ACHN (cell line): ENCODE data around the gene CADPS2.

Experiments
- DNase-seq: peaks from one replicate; pipeline ENCODE4 v3.0.0-alpha.2; 2015
- in situ Hi-C: cut with HindIII; loops from 2 replicates; pipeline ENCODE4 v1.10.0; 2017; ENCODE audit warnings: low sequenced_read_pairs, low pct_ligation_motif_present, low pct_unique_long_range_greater_than_20kb

The CADPS2 gene

DNA sequence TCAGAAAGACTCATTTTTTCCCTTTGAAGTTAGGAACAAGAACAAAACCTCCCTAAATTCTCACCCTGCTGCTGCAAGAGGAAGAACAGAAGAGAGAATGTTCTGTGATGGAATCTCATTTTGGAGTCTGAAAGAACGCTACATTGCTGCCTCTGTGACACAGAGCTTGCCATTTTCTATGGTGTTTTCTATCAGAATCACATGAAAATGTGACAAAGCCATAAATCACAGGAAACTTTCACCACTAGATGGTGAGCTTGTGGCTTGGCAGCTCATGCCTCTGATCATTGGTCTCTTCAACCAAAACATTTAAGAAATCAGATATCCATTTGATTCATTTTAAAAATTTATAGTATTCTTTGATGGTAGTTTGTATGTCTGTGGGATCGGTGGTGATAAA is 82.9 kb downstream of the CADPS2 start:
- DNase-seq: peak; percentile 66
- in situ Hi-C loops: no loop called here

DNA sequence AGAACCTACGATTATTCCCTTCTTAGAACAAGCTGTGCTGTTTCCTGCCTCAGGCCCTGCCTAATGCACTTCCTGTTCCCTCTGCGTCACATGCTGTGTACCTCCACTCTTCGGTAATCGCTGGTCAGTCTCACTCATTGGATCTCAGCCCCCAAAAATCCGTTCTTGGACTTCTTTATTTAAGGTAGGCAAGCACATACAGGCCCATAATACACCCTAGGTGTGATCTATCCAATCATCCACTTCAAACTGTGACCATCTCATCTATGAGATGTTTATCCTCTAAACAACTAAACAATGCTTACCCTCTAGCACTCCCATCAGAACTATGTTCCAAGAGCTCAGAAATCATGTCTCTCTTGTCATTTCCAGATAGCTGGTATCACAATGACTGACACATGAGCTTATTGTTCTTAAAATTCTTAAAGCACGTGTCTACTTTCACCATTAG is 83.9 kb downstream of the CADPS2 start:
- DNase-seq: no peak
- in situ Hi-C loops: no loop called here

GRCh38 chr7:122791959-122792545 is 94.2 kb downstream of the CADPS2 start:
- DNase-seq: no peak
- in situ Hi-C loops: no loop called here

DNA sequence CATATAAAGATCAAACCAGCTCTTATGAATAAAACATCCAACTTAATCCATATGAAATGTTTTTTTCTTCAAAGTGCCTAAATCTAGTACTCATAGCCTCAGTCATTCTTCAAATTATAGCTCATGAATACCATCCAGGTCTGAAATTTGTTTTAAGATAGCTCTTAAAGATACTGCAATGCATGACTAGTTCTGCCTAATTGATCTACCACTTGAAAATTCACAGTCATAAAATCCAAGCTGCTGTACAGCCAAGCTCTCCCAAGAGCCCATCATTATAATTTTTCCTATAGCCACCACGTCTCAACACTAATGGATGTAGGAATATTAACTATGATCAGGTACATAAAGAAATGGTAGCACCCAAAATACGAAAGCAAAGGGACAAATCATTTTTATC is 95.7 kb downstream of the CADPS2 start:
- DNase-seq: no peak
- in situ Hi-C loops: no loop called here

DNA sequence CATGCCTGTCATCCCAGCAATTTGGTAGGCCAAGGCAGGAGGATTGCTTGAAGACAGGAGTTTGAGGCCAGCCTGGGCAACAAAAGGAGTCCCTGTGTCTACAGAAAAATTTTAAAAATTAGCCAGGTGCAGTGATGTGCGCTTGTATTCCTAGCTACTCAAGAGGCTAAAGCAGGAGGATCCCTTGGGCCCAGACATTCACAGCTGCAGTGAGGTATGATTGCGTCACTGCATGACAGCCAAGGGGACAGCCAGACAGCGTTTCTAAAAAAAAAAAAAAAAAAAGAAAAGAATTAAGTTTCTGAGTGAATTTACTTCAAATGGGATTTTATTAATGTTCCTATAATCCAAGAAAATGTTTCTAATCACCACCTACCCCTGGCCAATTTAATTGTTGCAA is 96.1 kb downstream of the CADPS2 start:
- in situ Hi-C loops: no loop called here
- DNase-seq: no peak

GRCh38 chr7:122789156-122789555 is 97.1 kb downstream of the CADPS2 start:
- no peak for DNase-seq
- in situ Hi-C loops: no loop called here

GRCh38 chr7:122770686-122771335 is 115.4 kb downstream of the CADPS2 start:
- no peak for DNase-seq
- in situ Hi-C loops: no loop called here

GRCh38 chr7:122768827-122769226 is 117.4 kb downstream of the CADPS2 start:
- in situ Hi-C loops: no loop called here
- DNase-seq: no peak

GRCh38 chr7:122767339-122767738 is 118.9 kb downstream of the CADPS2 start:
- in situ Hi-C loops: no loop called here
- DNase-seq: no peak

- in situ Hi-C loops: no loop called here
- DNase-seq: no peak
Measured at GRCh38 chr7:122766593-122766992, 119.7 kb downstream of the CADPS2 start.

DNA sequence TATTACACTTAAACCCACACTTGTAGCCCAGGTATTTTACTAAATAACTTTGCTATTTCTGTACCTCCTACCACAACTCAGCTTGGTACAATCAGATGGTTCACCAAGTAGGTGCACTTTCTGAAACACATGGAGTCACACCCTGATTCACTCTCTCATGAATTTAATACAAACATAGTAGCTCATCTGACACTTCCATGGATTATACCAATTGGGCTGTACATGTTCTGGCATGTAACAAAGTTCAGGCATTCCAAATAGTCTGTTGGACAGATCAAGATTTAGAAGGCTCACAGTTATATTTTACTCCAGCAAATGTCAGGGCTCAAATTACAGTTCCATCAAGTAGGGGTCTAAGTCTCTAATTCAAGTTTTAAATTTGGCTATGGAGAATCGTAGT is 121.4 kb downstream of the CADPS2 start:
- no peak for DNase-seq
- in situ Hi-C loops: no loop called here

DNA sequence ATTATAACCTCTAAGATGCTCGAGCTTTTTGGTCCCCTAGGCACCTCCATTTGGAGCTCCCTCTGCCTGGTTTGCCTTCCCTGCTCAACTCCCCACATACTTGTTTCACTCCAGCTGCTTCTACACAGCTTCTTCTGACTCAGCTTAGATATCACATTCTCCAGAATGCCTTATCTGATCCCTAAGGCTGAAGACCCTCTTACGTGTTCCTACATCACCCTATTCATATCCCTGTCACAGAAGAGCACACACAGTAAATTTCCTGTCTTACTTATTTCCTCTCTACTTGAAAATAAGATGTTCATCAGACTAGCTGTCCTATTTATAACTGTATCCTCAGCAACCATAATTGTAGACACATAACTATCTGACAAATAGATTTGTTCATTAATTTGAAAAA is 122.2 kb downstream of the CADPS2 start:
- in situ Hi-C loops: no loop called here
- DNase-seq: no peak

GRCh38 chr7:122762071-122762470 is 124.2 kb downstream of the CADPS2 start:
- in situ Hi-C loops: no loop called here
- DNase-seq: no peak

DNA sequence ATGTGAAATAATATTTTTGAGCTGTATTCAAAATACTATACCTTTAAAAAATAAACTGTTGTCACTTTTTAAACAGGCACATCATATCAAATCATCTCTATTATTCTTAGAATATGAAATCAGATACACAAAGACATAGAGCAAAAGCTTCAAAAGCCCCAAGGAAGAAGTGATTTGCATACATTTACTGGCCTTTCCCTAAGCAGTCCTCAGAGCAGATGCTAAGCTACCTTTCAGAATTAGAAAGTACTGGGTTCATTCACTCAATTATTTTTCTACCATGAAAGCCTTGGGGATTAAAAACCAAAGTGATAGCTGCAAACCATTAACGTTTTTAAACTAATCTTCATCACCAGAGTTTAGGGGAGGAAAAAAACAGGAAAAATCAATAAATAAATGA is 127.8 kb downstream of the CADPS2 start:
- in situ Hi-C loops: no loop called here
- no peak for DNase-seq

DNA sequence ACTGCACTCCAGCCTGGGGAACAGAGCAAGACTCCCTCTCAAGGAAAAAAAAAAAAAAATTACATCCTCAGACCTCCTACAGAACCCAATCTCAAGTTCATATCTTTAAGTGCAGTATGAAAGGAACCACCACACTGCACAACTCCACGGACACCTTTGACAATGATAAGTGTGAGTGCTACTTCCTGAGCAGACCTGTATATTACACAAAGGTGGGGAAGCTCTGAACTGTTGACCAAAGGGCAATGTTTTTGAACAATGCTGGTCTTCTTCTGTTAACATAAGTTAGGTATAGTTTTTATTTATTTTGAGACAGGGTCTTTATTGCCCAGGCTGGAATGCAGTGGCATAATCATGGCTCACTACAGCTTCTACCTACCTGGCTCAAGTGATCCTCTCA is 129.4 kb downstream of the CADPS2 start:
- DNase-seq: no peak
- in situ Hi-C loops: no loop called here

GRCh38 chr7:122755696-122756095 is 130.6 kb downstream of the CADPS2 start:
- DNase-seq: no peak
- in situ Hi-C loops: no loop called here

DNA sequence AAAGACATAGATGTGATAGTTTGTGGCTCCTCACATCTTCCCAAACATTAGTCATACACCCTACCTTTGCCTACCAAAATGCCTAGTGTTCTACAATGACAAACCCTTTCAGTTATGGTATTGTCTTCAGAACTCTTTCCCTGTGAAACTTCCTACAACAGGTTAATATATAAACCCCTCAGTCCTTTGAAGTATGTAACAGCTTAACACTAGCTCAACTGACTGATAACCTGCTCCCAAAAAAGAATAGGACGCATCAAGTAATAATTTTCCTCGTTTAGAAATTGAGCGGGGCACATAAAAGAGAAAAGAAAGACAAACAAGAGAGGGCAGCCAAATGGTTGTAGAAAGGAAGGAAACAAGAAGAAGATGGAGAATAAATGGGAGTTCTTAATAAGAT is 133.7 kb downstream of the CADPS2 start:
- no peak for DNase-seq
- in situ Hi-C loops: no loop called here

DNA sequence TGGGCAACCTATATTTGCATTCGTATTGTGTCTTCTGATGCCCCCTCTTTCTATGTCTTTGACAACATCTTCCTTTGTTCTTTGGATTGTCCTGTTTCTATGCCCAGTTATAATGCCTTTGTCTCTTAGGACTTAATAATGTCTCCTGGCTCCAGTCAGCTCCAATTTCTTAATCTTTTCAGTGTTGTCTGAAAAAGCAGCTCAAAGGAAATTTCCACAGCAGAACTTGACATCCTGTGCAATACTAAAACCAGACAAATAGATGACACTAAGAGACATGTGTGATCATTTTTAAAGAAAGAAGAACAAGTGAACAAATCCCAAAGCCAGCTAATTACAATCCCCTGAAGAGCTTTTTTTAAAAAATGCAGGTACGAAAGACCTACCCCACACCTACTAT is 135.9 kb downstream of the CADPS2 start:
- in situ Hi-C loops: no loop called here

DNA sequence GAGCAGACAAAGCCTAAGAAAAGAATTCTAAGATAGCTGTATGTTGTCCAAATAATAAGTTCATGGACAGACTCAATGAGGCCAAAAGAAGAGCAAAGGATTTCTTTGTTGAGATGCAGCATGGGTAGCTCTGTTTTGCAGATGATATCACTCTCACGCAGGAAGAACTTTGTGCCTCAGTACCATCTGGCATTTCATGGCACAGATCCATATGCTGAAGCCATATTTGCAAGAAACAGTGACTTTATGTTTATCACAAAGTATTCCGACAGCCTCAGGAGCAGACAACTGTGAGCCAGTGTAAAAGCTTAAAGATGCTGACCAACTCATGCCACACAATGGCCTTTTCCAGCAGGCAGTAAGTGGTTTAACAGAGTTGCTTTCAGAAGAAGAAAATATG is 138.1 kb downstream of the CADPS2 start:
- in situ Hi-C loops: no loop called here

More for the DNA sequence above, 135.9 kb downstream of the CADPS2 start:
- no peak for DNase-seq

GRCh38 chr7:122746948-122747347 is 139.3 kb downstream of the CADPS2 start:
- DNase-seq: no peak
- in situ Hi-C loops: no loop called here

More for the DNA sequence above, 138.1 kb downstream of the CADPS2 start:
- DNase-seq: no peak
